ENCODE measurements around the gene CNTN5. TPM values are rescaled to one million over a fixed set of nuclear protein-coding genes. Genes with fewer than 3 reads are reported as not detected.
"Not testable (repeated sequence)": the region's sequence is repeated elsewhere in the genome, so short reads cannot be mapped to it uniquely, and the experiment has no call there.

Gene CNTN5
- total RNA-seq, 1 donor from 2014 or later: not detected

DNA sequence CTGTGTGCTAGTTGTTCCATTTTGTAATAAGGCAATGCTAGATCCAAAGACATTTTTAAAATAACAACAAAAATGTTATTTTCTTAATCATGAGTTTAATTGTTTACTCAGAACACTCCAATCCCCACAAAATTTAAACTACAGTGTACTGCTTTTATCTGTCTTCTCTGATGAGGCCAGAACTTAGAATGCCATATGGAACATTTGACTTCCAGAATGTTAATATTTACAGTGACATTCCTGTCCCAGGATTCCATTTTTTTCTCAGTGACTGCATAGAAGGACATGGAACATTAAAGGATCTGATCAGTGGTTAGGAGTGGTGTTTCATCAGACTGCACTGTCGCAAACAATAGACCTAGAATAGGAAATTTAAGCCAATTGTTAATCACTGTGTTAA, 1171.4 kb downstream of the CNTN5 start:
- intact Hi-C loops (cut with micrococcal nuclease): no loop called here
- ATAC-seq (no peak), DNase-seq (no peak)

DNA sequence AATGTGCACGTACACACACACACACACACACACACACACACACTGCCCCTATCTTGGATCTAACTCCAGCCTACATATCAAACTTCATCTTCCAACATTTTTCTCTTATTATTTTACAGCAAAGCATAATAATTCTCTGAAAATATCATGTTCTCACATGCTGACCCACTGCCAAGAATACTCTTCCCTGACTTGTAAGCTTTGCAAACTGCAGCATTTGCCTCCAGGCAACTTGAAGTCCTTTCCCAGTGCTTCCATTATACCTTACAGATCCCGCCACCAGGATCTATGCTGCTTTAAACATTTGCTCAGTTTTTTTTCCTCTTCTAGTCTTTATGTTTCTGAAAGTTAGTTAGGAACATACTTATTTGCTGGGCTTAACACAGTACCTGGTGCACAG, 1183.0 kb downstream of the CNTN5 start:
- DNase-seq (no peak), ATAC-seq (no peak)
- intact Hi-C loops (cut with micrococcal nuclease): no loop called here

DNA sequence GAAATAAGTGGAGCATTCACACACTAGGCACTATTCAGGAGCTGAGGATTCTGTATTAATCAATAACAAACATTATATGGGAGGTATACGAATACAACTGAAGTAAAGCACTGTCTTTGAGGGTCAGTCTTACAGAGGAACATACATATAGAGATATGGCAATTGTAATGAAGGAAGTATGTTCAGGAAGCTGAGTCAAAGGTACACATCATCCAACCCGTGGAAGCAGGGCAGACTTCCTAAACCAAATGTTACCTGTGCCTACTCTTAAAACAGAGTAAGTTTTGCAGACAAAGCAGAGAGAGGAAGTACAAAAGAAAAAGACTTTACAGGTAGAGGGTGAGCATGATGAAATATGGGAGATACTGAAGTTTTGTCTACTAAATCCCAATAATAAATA, 1185.2 kb downstream of the CNTN5 start:
- intact Hi-C loops (cut with micrococcal nuclease): no loop called here
- ATAC-seq: no peak

DNA sequence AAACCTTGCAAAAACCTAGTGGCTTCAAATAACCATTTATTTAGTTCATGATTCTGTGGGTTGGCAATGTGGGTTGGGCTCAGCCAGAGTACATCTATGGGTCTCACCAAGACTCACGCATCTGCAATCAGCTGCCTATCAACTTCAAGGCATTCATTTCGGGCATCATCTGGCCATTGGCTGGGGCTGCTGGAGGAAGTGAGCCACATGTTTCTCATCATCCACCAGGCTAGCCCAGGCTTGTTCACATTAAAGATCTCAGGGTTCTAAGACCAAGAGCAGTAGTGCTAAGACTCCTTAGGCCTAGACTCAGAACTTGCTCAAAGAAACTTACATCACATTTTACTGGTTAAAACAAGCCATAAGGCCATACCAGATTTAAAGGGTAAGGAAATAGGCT, 1187.5 kb downstream of the CNTN5 start:
- intact Hi-C loops (cut with micrococcal nuclease): no loop called here
- DNase-seq (no peak), ATAC-seq (no peak)

More for the DNA sequence above, 1185.2 kb downstream of the CNTN5 start:
- DNase-seq: no peak

DNA sequence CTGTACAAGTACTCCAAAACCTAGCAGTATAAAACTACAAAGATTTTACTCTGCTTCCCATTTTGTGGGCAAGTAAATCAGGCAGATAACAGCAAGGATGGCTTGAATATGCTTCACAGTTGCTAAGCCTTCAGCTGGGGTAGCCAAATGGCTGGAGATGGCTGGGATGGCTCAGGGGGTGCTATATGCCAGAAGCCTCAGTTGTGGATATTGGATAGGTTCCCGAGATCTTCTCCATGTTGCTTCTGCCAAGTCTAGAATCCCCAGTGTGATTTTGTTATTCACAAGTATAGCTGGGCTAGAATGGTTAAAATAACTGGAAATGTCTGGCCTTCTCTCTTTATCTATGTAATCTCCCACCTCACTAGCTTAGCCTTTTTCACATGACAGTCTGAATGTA, 1194.0 kb downstream of the CNTN5 start:
- DNase-seq (no peak), ATAC-seq (no peak)
- intact Hi-C loops (cut with micrococcal nuclease): no loop called here

DNA sequence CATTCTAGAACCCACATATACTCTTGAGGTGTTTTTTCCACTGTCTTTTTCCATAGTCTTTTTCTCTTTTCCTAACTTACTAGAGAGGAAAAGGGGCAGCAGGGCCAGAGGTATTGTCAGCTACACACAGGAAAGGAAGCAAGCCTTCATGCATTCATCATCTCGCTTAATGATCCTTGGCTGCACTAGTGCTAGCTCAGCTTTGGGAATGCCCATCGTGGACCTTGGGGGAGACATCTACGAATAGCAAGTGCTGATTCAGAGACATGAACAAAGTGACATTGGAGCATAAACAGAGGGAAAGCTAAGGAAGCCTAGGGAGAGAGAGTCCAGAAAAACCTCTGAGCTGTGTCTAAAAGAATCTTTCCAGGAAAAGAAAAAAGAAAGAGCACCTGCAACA, 1200.1 kb downstream of the CNTN5 start:
- intact Hi-C loops (cut with micrococcal nuclease): no loop called here
- DNase-seq: no peak
- ATAC-seq: no peak

DNA sequence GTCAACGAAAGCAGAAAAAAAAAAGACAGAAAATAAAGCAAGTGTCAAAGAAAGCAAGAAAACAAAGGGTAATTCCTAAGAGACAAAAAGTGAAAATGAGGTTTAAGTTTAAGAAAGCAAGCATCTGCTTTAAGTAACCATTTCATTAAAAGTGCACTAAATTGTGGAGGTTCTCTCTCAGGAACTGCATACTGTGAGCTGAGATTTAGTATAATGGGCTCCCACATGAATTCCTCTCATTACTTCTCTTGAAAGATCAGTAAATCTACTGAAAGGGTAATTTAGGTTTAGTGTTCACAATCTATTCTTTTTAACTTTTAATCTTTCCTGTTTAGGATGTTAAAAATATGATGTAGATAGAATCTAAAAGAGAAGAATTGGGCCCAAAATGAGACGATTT, 1201.0 kb downstream of the CNTN5 start:
- no peak for ATAC-seq

DNA sequence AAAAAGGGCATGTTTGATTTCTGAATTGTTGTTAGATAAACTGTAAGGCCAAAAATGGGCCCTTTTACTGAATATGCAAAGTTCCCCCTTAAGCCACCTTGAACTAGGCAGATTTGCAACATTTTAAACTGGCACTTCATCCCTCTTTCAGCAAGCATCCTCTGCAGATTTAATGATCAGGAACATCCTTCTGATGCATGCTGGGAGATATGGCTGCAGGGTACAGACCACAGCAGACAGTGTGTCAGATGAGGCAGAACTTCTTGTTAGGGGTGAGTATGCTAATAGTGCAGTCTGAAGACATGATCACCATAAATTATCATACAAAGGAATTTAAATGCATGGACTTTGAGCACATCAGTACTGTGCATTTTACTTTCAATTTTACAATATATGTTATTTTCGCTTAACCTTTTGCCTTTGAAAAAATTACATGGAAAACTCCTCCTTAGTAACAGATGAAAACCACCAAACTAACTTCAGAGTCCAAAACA, 1203.8 kb downstream of the CNTN5 start:
- intact Hi-C loops (cut with micrococcal nuclease): no loop called here
- DNase-seq: no peak

More for the DNA sequence above, 1201.0 kb downstream of the CNTN5 start:
- intact Hi-C loops (cut with micrococcal nuclease): no loop called here
- no peak for DNase-seq

DNA sequence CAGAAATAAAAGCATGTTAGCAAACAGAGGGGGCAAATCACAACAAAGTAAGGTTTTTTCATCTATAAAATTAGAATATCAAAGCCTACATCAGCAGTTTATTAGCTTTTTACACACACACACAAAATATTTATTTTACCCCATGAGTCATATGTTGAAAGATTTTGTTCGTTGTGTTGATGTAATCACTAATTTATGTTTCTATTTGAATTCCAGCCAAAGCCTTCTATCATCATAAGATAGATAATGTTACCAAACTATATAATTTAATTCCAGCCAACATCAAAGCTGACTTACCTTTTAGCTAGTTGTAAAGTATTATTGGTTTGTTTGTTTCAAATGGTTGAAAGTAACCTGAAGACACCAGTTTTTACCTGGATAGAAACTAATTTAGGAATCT, 1208.3 kb downstream of the CNTN5 start:
- no peak for DNase-seq
- no peak for ATAC-seq
- intact Hi-C loops (cut with micrococcal nuclease): no loop called here

More for the DNA sequence above, 1203.8 kb downstream of the CNTN5 start:
- no peak for ATAC-seq

DNA sequence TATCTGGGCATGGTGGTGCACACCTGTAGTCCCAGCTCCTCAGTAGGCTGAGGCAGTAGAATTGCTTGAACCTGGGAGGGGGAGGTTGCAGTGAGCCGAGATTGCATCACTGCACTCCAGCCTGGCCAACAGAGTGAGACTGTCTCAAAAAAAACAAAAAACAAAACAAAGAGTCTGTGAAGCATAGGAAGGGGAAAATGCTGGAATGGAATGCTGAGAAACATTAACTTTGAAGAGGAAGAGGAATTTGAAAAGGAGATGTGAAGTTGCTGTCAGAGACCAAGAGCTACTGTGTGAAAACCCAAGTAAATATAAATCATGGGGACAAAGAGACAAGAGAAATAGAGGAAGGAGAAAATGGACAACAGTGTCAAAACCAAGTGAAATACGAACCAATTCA, 1211.3 kb downstream of the CNTN5 start:
- no peak for DNase-seq
- intact Hi-C loops (cut with micrococcal nuclease): no loop called here
- ATAC-seq: no peak

DNA sequence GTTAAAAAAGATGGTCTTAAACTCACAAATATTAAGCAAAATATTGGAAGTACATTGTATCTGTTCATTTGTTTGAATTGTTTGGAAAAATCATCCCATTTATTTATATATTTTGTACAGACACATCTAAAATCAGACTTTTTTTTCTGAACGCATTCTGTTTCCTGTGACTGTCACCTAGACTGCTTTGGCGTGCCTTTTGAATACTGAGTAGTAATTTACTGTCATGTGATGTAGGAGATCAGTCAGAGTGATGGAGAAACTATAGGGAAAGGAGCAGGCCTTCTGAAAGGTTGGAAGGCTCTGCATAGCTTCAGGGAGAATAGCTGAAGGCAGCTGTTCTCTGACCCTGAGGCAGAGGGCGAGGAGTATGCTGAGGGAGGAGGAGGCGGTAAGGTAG, 1214.3 kb downstream of the CNTN5 start:
- intact Hi-C loops (cut with micrococcal nuclease): no loop called here

DNA sequence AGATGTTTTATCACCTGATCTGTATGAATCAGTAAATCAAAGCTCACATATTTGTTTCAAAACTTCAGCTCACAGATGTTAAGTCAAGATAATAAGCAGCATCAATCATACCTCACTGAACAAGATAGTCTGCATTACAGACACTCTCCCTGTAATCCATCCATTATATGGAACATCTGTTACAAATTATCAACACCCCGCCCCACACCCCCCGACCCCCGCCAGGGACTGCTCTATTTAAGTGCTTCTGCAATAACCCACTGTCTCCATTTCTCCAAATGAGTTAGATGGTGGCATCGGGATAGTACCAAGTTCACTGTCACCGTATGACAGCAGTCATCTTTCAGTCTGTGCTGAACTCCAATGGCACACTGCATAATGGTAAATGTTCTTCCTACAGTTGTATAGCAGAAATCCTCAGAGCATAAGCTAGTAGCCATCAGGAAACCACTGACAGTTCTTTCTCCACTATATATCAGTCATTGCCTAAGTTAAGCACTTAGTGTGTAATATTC, 1219.3 kb downstream of the CNTN5 start:
- DNase-seq (no peak), ATAC-seq (no peak)
- intact Hi-C loops (cut with micrococcal nuclease): no loop called here

More for the DNA sequence above, 1214.3 kb downstream of the CNTN5 start:
- DNase-seq (no peak), ATAC-seq (no peak)

DNA sequence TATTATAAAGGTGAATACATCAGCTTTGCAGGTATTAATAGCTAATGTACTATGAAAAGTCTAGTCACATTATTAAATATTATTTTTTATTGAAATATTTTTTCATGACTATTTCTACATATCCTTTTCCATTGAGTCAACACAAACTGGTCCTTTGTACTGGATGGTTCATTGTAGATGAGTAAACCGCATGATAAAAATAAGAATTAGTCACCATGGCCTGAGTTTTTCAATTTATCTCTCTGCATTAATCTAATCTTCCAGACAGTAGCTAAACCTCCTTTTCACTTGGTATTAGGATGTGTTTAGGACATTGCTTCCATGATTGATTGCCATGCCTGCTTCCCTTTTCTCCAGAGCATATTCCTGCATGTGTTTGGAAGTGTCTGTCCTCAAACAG, 1227.0 kb downstream of the CNTN5 start:
- intact Hi-C loops (cut with micrococcal nuclease): no loop called here
- ATAC-seq (no peak), DNase-seq (no peak)

DNA sequence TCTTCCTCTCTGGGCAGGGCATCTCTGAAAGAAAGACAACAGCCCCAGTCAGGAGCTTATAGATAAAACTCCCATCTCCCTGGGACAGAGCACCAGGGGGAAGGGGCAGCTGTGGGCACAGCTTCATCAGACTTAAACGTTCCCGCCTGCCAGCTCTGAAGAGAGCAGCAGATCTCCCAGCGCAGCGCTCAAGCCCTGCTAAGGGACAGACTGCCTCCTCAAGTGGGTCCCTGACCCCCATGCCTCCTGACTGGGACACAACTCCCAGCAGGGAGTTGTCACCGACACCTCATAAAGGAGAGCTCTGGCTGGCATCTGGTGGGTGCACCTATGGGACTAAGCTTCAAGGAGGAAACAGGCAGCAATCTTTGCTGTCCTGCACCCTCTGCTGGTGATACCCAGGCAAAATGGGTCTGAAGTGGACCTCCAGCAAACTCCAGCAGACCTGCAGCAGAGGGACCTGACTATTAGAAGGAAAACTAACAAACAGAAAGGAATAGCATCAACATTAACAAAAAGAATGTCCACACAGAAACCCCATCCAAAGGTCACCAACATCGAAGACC, 1236.6 kb downstream of the CNTN5 start:
- ATAC-seq; intact Hi-C loops (cut with micrococcal nuclease); DNase-seq: not testable (repeated sequence)

DNA sequence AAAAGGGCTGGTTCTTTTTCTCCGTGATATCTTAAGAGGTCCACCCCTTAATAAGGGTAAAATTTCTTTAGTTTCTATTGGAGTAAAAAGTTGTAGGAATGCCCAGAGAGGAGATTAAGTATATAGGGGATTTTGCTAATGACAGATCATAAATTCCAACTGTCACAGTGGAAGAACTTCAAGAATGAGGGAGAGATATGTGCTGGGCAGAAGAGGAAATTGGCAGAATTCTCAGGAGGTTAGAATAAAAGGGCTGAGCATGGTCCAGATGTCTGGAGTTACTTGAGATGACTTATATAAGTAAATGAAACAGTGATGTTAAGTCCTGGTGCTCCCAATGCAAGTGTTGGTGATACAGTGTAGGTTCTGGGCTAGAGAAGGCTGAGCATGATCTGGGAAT, 1248.8 kb downstream of the CNTN5 start:
- intact Hi-C loops (cut with micrococcal nuclease): no loop called here

DNA sequence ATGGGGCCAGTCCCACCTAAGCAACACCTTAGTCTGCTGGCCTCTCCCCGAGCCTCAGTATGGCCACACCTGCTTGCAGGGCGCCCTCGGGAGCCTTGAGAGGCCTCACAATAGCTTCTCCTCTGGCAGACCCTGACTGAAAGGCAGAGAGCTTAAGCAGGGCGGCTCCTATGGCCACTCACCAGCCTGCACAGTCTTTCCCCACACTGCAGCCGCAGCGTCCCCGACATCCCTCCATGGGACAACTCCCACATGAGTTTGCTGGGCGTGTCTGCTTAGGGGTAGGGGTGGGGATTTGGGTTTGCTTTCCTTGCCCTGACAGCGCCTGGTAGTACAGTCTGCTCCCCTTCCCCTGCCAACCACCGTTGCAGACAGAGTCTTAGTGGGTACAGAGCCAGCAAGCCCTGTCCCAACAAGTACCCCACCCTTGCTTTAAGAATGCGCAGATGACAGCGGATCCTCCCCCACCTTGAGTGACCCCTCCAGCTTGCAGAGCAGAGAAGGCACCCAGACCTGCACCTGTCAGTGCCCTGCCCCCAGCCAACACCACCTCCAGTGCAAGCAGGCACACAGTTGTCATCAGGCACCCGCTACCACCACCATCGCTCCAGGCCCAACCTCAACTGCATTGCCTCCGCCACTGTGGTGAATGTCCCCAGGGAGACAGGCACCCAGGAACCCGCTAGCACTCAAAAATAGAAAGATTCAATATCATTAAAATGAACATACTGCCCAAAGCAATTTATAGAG, 1252.5 kb downstream of the CNTN5 start:
- ATAC-seq (no peak), DNase-seq (no peak)
- intact Hi-C loops (cut with micrococcal nuclease): no loop called here

More for the DNA sequence above, 1248.8 kb downstream of the CNTN5 start:
- no peak for ATAC-seq
- no peak for DNase-seq

DNA sequence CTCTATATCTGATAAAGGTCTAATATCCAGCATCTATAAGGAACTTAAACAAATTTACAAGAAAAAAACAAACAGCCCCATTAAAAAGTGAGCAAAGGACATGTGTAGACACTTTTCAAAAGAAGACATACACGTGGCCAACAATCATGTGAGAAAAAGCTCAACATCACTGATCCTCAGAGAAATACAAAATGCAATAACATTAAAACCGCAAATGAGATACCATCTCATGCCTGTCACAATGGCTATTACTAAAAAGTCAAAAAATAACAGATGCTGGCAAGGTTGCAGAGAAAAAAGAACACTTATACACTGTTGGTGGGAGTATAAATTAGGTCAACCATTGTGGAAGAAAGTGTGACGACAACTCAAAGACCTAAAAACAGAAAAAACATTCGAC, 1253.7 kb downstream of the CNTN5 start:
- DNase-seq; intact Hi-C loops (cut with micrococcal nuclease); ATAC-seq: not testable (repeated sequence)

DNA sequence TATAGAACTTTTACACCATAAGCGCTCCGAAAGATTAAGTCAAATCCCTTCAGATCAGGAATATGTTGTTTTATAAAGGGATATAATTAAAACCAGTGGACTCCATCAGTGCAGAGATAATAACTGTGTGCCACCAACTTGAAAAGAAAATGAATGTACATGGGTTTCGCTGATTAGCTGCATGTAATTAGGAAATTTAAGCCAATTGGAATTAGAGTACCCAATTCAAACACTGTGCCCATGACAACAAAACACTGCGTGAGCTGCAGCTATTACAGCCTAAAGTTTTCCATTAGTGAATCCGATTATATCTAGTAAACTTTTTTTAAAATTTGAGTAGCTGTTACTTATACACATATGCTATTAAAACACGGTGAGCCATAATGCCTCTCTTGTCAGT, 1274.0 kb downstream of the CNTN5 start:
- intact Hi-C loops (cut with micrococcal nuclease): no loop called here
- DNase-seq (no peak), ATAC-seq (no peak)

DNA sequence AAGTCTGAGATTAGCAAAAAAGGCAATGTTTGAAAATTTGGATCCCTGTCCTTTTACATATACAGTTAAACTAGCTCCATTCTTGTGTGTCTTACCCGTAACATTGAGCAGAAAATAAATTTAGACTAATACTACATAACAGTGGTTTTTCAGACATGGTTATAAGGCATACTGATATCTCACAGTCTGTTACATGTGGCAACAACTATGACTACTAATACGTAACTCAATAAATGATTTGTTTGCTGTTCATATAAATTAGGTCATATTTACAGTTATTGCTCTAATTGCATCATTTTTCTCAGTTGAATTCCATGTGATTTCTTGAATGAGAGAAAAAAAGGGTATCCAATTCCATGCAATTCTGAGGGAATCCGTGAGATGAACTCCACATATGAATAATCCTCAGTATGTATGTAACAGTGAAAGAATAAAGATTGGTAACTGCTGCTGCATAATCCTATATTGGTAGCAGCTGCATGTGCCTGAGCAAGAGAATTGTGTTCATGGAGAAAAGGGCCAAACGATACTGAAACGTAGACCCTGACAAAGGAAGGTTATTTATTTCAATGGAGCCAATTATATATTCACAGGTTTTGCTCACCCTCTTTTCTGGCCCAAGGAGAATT, 1275.4 kb downstream of the CNTN5 start:
- ATAC-seq (no peak), DNase-seq (no peak)
- intact Hi-C loops (cut with micrococcal nuclease): no loop called here

DNA sequence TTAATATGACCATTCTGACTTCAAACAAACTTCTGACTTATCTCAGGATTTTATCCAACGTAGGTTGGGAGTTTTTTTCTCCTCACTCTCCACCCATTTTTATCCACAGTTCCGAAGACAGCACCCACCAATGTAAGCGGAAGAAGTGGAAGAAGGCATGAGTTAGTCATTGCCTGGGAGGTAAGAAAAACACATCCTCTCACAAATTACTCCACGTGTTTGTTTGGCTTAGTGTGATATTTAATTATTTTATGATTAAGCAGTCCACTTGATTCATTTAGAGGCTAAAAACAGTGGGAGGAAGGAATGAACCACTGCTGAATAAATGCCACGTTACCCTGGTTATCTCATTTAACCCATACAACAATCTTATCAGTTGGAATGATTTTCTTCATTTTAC, 1276.8 kb downstream of the CNTN5 start:
- ATAC-seq: no peak
- DNase-seq: no peak
- intact Hi-C loops (cut with micrococcal nuclease): no loop called here

Measured in left ventricle myocardium superior (tissue), 1 donor.